CD4-positive, alpha-beta T cell treated with Interleukin-1 beta for 1 hour (primary cell): ENCODE data around the gene IL3.

Experiments used
- DNase-seq, 2 donors: peaks; one replicate each; pipeline ENCODE4 v3.0.0-alpha.2; 2020 to 2022

The IL3 gene

DNA sequence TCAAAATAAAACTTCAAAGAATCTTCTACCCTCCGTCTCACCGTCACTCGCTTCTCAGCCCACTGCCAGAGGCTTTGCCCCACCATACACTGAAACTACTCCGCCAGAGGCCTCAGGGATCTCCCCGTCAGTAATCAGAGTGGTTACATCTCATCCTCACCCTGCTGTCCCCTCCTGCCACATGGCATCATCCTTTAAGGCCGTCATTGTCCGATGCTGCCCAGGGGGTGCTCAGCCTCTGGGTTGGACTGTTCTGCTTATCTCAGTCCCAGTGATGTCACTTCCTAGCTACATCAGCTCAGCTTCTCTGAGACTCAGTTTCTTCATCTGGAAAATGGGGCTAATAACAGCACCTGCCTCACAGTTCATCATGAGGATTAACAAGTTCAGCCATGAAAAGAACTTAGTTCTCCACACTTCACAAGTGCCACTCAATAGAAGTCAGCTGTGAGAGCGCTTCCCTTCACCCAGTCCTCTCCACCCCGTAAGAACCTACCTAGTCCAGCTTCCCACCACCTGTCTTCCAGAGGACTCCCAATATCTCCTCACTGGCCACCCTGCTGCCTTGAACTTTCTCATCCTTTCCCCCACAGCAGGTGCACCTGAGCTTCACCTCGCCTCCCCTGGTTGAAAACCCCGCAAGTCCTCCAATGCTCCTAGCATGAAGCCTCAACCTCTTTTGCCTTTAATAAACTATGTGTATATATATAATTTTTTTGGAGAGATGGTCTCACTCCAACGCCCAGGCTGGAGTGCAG is 2.8 kb upstream of the IL3 start:
- no peak for DNase-seq

DNA sequence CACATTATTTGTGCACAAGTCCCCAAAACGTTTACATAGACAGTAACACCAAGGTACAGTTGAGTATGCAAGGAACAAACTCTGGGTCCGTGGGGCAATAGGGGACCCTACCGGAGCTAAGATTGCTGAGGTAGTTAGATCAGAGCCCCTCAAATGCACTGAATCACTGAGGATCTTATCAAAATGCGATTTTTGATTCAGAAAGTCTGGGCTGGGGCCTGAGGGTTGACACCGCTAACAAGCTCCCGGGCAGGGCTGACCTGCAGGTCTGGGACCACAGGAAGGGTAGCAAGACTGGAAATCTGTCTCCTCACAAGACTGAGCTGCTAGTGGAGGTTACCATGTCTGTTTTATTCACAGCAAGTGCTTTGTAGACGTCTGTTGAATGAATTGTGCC is 1.8 kb upstream of the IL3 start:
- no peak for DNase-seq

DNA sequence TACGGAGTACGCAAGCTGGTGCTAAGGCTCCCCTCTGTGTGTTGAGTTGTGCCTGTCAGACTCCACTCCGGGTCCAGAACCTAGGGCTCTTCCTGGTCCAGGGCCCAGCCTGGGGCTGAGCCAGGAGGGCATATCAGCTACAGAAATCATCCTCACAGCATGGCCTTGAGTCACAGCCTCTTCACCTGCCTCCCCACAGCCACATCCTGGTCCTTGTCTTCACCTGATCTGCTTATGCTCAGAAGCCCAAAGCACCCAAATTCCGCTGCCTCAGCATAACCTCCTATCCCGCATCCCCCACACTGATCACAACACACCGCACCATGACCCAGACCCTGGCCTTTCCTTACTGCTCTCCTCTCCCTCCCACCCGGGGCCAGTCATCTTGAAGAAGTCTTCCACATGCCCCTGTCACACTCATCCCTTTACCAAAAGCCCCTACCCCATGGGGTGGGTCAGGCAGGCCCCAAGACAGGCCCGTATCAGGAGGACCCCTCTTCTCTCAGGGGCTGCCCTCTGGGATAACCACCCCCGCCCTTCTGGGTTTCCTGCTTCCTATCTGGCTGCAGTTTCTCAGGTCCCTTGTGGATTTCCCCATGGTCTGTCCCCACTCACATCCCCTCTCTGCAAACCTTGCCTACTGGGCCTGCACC is 1.3 kb upstream of the IL3 start:
- DNase-seq = peak in 1 of 2 donors; percentile 42

DNA sequence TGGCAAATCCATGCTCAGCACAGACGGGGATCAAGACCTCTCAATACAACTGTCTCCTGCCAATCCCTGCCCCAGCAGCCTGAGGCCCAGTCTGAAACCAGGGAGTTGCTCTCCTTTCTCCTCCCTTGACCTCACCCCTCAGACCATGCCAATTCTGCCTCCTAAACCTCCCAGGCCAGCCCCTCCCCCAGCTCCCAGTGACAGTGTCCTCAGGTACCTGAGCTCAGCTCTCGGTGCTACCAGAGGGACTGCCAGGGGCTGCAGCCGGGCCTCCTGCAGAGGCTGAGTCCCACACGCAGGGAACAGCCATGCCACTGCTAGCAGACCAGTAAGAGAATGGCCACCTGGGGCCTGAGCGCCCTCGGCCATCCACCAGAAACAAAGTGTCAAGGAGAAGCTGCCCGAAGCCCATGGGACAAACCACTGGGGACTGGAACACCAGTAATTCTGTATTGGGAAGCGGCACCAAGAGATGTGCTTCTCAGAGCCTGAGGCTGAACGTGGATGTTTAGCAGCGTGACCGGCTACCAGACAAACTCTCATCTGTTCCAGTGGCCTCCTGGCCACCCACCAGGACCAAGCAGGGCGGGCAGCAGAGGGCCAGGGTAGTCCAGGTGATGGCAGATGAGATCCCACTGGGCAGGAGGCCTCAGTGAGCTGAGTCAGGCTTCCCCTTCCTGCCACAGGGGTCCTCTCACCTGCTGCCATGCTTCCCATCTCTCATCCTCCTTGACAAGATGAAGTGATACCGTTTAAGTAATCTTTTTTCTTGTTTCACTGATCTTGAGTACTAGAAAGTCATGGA is 557 bp upstream of the IL3 start:
- no peak for DNase-seq

DNA sequence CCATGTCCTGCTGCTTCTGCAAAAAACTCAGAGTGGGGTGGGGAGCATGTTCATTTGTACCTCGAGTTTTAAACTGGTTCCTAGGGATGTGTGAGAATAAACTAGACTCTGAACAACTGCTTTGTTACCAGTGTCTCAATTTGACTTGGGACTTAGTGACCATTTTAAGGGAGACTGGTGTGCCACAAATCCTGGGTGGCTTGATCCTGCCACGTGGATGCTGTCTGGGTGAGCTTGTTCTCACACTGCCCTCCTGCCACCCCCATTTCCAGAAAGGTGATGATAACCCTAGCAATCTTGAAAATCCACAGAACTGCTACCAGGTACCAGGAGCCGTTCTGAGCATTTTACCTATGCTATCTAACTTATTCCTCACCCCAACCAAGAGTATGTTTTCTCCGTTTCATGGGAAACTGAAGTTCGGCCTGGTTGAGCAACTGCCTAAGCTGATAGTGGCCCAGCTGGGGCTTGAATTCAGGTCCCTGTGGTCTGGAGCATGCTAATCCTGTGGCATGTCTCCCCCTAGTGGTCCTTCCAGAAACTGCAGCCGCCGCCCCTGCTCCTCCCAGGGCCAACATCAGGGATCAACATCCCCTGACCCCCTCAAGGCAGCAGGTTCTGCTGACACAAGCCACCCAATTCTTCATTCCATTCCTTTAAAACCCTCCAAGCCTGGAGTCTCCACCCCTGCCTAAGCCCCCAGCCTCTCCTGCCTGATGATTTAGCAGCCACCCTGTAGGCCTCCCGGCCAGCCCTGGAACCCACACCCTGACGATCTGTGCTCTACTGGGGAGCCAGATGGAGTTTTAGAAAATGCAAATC is 2.8 kb downstream of the IL3 start:
- peak; percentile 62 to 77 for DNase-seq

DNA sequence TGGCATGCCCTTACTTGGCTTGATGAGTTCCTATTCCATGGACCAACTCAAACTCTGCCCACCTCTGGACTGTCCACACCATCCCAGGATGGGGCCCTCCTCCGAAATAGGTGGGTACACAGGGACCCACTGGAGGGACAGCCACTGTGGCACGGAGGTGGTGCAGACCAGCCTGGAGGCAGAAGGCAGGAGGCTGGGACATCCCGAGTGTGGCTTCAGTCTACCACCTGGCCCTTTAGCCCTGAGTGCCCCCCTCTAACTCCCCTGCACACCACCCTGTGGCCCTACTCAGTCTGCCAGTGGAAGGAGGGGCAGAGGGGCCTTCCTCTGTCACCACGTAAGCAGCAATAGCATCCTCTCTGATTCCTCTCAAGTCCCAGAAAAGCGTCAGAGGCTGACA is 3.7 kb downstream of the IL3 start:
- no peak for DNase-seq

DNA sequence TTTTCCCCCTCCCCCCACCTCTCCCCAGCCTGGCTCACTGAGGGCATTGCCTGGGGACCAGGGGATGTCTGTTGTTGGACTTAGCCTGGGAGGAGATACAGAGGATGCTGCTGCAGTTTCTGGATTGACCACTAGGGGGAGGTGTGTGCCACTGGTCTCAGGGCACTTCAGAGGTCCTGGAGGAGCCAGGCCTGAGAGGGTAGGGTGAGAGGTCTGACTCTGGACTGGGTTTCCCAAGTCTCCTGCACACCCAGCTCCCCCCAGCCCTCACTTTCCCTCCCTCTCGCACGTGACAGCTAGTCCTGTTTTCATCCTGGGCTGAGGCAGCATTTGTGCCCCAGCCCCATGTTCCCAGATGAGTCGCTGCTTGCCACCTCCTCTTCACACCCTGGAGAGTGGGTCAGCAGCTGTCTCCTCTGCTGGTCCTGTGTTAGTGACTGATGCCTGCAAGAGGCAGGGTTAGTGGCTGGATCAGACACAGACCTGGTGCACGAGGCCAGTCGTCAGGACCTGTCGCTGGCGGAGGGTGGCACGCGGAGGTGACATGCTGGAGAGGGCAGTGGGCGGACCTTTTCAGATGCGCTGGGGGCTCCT is 4.4 kb downstream of the IL3 start:
- DNase-seq = peak; percentile 67 to 79

DNA sequence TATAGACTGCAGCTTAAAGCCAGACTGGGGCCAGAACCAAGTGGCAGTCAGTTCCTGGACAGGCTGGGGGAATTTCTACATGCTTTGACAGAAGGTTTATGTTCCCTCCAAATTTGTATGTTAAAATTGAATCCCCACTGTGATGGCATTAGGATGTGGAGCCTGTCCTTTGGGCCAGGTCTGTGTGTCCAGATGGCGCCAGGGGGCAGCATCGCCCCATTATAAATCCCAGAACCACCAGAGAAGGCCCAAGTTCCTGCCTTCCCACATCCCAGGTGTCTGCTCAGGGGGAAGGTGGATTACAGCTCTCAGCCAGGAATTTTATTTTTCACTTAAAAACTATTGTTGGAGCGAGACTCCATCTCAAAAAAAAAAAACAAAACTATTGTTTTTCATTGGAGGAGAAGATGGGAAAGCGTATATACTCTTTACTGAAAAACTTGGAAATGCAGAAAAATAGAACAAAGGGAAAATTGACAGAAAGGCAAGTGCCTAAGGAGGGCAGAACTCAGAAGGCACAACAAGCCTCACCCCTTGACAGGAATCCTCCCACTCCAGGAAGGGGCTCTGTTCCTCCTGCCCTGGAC is 5.0 kb downstream of the IL3 start:
- peak; percentile 47 to 64 for DNase-seq

DNA sequence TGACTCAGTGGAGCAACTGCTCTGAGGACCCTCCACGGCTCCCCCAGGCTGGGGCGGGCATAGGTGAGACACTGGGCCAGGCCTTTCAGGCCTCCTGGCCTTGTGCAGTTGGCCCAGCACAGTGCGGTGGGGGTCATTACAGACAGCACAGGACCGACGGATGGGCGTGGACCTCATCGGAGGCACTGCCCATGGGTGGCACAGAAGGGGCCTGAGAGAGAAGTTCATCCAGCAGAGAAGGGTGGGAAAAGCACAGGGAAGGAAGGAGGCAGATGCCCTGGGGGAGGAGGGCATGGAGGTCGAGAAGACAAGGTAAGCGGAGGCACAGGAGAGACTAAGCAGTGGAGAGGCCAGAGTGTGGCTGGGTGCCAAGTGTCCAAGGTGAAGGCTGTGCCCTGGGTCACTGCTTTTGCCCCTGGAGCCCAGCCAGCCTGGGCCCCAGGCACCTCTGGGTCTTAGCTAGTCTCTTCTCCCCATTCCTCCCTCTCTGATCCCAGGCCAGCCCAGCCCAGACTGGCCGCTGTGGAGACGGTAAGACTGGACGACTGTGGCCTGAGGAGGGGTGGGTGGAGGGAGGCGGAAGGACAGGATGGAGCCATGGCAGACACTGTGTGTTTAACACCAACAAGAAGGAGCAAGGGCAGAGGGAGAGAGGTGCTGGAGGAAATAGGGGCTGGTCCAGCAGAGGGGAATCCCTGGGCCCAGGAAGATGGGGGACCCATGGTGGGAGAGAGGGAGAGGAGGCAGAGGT is 5.7 kb downstream of the IL3 start:
- no peak for DNase-seq

DNA sequence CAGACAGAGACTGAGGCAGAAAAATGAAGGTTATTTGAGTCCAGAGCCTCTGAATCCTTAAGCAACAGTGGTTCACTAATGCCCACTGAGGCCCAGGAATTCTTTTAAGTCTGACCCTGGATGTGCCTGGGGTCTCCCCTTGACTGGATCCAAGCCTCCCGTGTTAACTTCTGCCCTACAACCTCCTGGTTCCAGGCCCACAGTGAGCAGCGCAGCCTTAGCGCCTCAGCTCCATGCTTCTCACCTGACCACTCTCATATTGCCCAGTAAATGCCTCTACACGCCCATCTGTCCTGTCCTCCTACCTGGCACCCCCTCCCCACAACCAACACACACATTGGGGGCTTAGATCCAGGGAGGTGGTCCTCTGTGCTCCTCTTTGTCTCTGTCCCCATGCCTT is 6.4 kb downstream of the IL3 start:
- DNase-seq = no peak

DNA sequence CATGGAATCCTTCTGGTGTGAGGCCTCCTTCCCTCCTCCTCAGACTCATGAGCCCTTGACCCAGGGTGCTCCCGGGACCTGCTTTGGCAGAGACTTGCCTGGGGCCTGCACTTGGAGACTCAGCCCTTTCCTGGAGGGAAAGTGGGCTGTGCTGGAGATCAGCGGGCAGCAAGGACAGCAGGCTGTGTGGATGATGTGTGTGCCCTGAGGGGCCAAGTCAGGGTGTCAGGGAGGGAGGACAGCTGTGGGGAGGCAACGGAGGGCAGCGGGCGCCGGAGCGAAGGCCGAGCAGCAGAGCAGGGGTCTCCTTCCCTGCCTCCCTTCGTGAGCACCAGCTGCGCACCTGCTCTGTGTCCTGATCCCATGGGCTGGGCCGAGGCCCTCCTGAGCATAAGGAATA is 7.0 kb downstream of the IL3 start:
- no peak for DNase-seq

DNA sequence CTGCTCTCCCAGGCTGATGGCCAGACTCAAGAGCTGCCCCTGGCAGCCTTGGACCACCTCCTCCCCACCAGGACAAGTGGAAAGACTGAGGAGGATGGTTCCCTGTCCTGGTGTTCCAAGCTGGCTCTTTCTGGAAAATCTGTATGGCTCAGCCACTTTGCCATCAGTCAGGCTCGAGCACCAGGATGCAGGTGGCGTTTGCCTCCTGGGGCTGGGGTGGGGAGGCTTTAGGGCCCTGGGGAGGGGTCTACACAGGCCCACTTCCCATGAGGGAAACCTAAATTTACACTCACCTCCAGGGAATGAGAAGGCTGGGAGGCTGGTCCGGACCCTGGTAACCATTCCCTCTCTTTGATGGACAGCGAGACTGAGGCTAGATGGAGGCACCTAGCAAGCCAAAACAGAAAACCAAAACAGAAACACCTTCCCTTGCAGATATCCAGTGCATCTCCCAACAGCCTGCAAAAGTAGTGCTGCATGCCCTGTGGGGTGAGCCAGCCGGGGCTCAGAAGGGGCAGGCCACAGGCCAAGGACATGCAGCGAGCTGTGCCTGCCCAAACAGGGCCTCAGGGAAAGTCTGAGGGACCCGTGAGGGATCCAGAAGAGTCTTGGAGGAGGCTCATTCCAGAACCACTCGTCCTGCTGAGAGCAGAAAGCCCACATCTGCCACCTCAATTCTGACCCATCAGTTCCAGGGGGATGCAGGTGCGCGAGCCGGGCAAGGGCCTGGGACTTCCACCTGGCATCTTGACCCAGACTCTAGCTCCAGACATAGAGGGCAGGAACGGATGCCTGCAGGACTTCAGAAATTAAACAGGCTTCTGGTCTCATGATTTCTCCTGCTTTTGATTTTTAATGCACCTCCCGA is 7.7 kb downstream of the IL3 start:
- DNase-seq = no peak

DNA sequence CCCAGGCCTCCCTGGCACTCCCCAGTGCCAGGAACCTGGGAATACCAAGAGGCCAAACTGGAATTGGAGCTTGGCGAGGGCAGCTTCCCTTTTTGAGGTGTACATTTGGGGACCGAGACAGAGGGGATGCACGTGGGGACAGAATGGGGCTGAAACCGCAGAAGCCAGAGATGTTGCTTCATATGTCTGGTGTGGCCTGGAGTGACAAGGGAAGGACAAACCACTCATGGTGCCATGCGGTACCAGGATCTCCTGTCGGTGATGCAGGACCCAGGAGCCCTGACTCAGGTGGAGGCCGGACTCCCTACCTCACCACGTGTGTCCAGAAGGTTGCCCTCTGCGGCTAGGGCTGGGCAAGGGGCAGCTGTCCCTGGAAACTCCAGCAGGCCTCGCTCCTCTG is 9.1 kb downstream of the IL3 start:
- peak in 1 of 2 donors; percentile 7 for DNase-seq

DNA sequence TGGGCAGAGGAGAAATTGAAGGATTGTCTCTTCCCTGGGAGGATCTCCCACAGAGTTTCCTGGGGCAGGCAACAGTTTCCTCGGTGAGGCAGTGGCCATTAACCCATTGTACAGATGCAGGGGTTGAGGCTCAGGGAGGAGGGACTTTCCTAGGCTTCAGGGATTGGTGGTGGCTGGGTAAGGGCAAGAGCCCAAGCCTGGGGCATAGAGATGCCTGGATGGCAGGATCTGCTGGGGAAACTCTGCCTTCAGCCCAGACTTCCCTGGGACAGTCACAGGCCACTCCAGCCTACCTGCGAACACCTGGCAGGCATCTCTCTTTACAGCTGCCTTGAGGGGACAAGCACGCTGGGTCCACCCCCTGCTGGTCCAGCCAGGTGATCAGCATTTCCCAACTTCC is 9.5 kb downstream of the IL3 start:
- no peak for DNase-seq

DNA sequence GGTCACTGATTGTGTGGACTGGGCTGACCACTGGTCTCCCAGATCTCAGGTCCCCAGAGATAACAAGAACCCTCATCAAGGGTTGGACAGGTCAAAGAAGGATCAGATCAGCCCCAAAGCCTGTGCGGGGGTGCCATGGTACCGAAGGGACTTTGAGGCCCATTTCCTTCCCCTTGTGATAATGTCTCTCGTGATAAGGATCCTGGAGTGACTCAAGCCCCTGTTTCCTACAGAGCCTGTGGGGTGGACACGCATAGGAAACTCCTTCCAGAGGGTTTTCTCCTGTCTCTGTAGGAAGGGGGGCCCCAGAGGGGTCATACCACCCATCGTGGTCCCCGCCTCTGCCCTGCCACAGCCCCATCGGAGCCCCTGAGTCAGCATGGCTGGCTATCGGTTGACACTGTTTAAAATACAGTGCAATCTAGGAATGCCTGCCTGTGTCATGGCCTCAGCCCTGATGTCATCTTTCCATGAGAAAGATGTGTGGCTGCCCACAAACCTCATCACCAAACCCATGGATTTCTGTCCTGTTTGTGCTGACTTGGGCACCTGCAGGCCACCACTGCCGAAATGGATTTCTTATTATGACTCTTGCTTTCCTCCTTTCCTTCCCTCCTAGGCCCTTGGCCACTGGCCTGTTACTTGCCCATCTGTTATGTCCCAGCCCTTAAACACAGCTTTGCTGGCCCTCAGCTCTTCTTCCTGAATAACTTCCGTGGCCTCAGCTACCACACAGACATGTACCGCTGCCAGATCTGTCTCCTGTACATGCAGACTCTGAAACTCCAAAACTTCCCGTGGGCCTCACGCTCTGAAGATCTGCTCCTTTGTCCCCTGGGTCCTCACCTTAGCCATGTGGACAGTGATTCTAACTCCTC is 10.2 kb downstream of the IL3 start:
- no peak for DNase-seq

DNA sequence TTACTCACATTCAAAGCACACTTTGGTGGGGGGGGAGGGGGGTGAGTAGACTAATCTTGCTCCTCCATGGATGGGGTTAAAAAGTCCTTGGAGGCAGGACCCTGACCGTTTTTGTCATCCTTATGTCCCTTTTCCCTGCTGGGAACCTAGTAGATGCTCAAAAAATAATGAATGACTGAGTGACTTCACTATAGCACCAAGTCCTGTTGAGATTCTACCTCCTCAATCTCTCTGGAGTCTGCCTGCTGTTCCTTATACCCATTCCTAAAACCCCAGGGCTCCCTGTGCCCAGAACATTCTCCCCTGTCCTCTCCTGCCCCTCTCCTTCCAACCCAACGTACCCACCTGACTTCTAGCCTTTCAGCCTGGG is 10.9 kb downstream of the IL3 start:
- DNase-seq = no peak

DNA sequence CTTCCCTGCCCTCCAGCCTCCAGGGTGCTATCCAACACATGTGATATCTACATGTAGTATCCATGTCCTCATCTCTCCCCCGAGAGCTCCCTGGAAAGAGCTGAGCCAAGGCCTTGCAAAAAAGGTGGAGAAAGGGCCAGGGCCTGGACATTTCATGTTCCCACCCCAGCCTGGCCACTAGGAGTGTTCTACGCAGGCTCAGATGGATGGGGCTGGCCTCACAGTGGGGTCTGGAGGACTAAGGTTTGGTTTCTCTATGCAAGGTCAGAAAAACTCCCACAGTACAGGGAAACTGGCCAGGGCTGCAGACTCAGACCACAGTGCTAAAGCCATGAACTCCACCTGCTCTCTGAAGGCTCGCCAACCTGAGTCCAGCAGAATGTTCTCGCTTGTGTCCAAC is 11.6 kb downstream of the IL3 start:
- DNase-seq = no peak

DNA sequence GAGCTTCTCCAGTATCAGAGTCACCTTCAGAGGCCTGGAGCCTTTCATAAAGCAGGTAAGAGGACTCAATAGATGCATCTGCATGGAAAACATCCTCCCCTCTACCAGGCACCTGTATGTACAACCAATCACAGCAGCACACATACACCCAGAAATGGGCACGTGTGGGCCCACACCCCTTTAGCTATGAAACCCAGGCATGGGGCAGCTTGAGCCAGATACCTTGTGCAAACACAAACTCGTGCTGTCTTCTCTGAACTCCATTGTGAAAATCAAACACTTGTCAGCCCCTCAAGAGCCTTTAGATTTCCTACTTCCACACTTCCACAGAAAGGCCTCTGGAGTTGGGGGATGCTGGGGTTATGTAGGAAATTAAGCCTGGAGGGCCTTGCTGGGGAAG is 12.1 kb downstream of the IL3 start:
- no peak for DNase-seq

DNA sequence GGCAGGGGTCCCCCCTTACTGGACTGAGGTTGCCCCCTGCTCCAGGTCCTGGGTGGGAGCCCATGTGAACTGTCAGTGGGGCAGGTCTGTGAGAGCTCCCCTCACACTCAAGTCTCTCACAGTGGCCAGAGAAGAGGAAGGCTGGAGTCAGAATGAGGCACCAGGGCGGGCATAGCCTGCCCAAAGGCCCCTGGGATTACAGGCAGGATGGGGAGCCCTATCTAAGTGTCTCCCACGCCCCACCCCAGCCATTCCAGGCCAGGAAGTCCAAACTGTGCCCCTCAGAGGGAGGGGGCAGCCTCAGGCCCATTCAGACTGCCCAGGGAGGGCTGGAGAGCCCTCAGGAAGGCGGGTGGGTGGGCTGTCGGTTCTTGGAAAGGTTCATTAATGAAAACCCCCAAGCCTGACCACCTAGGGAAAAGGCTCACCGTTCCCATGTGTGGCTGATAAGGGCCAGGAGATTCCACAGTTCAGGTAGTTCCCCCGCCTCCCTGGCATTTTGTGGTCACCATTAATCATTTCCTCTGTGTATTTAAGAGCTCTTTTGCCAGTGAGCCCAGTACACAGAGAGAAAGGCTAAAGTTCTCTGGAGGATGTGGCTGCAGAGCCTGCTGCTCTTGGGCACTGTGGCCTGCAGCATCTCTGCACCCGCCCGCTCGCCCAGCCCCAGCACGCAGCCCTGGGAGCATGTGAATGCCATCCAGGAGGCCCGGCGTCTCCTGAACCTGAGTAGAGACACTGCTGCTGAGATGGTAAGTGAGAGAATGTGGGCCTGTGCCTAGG is 13.0 kb downstream of the IL3 start, which contains the start of gene CSF2:
TSS of gene CSF2 (plus strand) at position 559 of the 783 bp plus-strand sequence. CDS start at position 594, 35 bp downstream.
- no peak for DNase-seq
